NK-92 (cell line): ENCODE data around the gene DYNLL2.
"Not testable (repeated sequence)": the region's sequence is repeated elsewhere in the genome, so short reads cannot be mapped to it uniquely, and the experiment has no call there.

Source experiments
- DNase-seq: peaks from one replicate; lab custom pipeline; 2025; ENCODE audit not compliant: unreplicated experiment; lab: John Stamatoyannopoulos, UW

The DYNLL2 gene

GRCh38 chr17:58066401-58066800, 16.8 kb upstream of the DYNLL2 start:
- no peak for DNase-seq

GRCh38 chr17:58072862-58073261, 10.4 kb upstream of the DYNLL2 start:
- DNase-seq = no peak

GRCh38 chr17:58073266-58073665, 10.0 kb upstream of the DYNLL2 start:
- not testable (repeated sequence) for DNase-seq

- DNase-seq = not testable (repeated sequence)
These were observed 8.8 kb upstream of the DYNLL2 start for GRCh38 chr17:58074406-58074805.

DNA sequence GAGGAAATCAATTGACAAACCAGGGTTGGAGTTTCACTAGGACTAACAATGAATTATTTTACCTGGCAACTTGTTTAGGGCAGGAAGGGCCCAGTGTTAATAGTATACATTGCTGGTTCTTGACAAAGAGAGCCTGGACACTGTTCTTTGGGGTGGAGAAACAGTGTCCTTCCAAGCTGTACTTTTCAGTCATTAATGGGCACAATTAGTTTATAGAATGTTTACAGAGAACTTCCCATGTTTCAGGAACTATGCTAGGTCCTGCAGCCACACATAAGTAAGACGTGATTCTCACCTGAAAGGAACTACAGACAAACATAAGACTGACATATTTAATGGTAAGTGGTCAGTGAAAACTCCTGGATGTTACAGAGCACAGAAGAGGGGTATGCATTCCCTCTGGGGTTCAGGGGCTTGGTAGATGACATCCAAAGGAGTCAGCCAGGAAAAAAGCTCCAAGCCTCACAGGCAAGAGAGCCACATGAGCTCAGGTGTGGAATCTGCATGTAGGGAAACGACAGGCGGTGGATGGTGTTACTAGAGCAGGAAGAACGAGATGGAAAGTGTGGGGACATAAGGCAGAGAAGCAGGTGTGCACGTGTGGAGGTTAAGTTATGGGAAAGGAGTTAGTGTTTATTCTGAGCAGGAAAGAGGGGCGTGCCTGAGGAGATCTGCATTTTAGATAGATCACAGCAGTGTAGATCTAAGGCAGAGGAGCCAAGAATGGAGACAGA, 3.8 kb upstream of the DYNLL2 start:
- no peak for DNase-seq

- DNase-seq = no peak
These were observed 1.4 kb upstream of the DYNLL2 start for GRCh38 chr17:58081646-58082340.

DNA sequence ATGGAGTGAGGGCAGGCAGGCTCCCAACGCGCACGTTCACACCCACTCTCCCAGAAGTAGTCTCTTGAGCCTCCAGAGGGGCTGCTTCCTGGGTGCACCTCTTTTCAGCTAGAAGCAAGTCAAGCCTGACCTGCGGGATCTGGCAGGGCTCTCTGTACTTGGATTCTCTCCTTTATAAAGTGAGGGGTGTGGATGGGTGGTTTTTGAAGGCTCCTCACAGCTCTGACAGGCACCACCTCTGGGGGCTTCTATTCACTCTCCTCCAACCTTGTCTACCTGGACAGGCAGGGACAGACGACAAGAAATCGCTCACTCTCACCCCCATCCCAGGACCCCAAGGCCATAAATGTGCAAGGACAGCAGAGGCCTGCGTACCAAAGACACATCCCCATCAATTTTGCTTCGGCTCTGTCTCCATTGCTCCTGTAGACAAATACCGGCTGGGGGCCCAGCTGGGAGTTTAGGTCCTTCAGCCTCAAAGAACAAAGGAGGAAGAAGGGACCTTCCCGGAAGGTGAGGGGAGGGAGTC, 814 bp upstream of the DYNLL2 start:
- DNase-seq = no peak

DNA sequence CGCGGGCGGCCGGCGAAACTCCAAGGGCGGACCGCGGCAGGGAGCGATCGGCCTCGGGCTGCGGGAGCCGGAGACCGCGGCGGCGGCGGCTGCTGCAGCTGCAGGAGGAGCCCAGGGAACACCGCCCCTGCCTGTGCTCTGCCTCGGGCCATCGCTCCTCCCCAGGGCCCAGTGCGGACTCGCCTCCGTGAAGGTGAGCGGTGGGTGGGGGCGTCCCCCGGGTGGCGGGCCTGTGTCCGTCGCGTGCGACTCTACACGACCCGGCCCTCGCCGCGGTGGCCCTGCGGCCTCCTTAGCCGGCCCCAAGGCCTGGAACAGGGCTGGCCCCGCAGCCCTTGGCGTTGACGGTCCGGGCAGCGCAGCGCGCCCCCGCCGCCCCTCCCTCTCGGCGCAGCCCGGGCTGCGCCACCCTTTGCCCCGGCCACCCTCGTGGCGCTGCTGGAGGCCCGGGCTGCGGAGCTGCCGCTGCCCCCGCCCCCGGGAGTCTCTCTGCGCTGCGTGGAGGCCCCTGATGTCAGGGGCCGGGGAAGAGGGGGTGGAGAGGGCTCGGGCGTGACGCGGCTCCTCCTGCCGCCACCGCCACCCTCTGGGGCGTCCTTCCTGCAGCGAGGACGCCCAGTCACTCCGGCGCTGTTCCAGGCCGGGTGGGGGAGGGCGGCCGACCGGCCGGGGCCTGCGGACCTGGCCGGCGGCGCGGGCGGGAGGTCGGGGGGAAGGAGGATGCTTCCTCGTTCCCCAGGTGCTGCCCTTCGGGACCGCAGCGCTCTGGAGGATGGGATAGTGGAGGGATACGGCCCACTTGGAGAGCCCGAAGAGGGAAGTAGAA, 485 bp downstream of the DYNLL2 start:
- DNase-seq = no peak

- DNase-seq = no peak
These were observed 1.2 kb downstream of the DYNLL2 start for GRCh38 chr17:58084317-58084981.

- DNase-seq = no peak
These were observed 2.0 kb downstream of the DYNLL2 start for GRCh38 chr17:58085039-58085715.

GRCh38 chr17:58086953-58087352, 3.7 kb downstream of the DYNLL2 start:
- no peak for DNase-seq

DNA sequence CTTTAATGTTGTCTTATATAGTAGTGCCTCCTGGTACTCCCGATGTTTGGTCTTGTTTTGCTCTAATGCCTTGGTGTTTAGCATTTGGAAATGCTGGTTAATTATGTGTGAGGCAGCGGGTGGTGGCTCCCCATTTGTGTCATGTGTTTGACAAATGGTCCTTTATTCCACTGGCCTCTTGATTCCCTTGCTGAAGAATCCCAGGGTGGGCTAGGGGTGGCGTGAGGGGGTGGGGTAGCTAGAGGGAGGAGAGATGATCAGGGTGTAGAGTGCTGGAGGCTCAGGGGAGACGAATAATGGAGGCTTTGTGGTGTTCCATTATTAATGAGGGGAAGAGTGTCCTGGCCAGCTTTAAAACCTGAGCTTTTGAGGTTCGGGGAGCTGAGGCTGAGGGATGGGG, 5.4 kb downstream of the DYNLL2 start:
- DNase-seq = no peak

- DNase-seq = no peak
These were observed 5.9 kb downstream of the DYNLL2 start for GRCh38 chr17:58089111-58089510.

GRCh38 chr17:58091024-58091567, 7.9 kb downstream of the DYNLL2 start:
- no peak for DNase-seq

DNA sequence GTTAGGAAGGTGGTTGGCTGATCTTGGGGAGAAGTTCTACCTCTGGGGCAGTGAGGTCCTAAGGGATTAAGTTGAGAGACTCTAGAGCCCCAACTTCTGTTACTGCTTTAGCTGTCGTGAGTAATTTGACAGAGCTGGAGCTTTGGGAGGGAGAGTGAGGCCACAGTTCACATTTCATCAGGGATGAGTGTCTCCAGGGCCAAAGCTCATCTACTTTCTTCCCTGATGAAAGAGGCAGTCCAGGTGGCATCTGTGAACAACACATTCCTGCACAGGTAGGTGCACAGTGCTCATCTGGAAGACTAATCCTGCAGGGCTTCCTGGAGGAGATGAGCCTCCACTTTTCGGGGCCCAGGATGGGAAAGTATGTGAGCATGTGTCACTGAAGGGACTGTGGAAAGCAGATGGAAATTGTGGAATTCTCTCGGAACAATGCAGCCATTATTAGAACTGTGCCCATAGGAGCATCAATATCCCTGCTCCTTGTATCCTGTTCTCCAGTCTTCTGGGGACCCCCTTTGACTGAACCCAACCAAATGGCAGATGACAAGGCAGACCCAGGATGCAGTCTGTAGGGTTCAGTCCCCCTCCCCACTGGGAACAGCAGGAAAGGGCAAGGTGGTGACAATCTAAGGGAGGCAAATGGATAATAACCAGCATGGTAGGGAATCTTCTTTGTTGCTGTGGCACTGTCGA, 9.0 kb downstream of the DYNLL2 start:
- DNase-seq = no peak

GRCh38 chr17:58092797-58093385, 9.7 kb downstream of the DYNLL2 start:
- DNase-seq = no peak

DNA sequence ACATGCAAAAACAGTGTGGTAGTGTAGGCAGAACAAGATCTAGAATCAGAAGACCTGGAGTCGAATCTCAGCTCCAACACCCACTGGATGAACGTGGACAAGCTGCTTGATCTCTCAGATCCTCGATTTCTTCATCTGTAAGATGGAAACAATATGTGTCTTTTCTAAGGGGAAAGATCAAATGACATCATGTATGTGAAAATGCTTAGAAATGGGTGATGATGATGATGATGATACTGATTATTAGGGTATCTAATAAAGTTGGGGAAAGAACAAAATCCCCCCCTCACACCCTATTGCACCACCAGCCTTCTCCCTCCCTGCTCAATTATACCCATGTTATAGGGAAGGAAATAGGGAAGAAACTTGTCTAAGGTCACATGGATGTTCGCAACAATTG, 10.9 kb downstream of the DYNLL2 start:
- DNase-seq = no peak

DNA sequence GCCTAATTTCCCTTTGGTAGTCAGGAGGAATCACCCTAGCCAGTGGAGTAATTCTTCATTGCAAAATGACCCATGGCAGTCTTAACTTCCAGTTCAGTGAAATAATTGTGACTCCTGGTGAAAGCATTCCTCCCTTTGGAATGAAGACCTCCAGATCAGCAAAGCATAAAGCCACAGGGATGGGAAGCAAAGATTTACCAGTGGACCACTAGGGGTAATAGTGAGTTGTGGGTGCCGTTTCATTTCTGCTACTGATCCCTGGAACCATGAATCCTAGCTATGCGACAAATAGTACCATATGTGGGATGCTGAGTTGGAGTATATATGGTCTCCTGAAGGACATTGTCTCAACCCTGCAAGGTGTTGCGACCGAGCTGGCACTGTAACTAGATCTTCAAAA, 13.7 kb downstream of the DYNLL2 start:
- no peak for DNase-seq

GRCh38 chr17:58097384-58098088, 14.3 kb downstream of the DYNLL2 start:
- no peak for DNase-seq
